ENCODE data around the gene DNASE1L3. TPM values are rescaled to one million over a fixed set of nuclear protein-coding genes. Genes with fewer than 3 reads are reported as not detected.
A peak's percentile ranks its signal among the peaks of the same experiment; 100 is the strongest.

The DNASE1L3 gene
- polyA plus RNA-seq, 1 experiment = not detected

DNA sequence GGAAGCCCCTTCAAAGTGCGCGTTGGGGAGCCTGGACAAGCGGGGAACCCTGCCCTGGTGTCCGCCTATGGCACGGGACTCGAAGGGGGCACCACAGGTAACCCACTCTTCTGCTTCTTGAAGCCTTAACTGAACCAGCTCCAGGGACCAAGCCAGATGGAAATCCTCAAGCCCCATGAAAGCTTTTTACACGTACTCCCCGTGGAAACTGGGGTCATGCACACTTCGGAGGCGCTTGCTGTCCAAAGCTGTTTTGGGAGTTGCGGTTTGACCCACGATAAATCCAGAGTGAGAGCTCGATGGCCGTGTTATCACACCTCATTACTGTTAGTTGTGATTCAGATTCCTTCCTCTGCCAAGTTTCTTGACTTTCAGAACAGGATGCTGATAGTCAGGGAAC, 47.5 kb downstream of the DNASE1L3 start:
- POLR2A ChIA-PET = interaction anchor here (0.8 kb wide), 1 partner anchor 104 kb away, joined by 3 read pairs; no protein-coding TSS in a partner anchor
- Histone ChIP-seq H3K4me3 (ENCODE audit: low read depth, low read length) (no peak overlapping the region), H3K9me3 (ENCODE audit: control insufficient read depth, insufficient read depth, low read length) (no peaks in the 10 kb centered on the region), H3K27ac (ENCODE audit: low read depth, low read length) (peak overlapping the region; percentile 62), H3K27me3 (ENCODE audit: control insufficient read depth, insufficient read depth, low read length) (no peaks in the 10 kb centered on the region)
- TF ChIP-seq, protein P1, sequence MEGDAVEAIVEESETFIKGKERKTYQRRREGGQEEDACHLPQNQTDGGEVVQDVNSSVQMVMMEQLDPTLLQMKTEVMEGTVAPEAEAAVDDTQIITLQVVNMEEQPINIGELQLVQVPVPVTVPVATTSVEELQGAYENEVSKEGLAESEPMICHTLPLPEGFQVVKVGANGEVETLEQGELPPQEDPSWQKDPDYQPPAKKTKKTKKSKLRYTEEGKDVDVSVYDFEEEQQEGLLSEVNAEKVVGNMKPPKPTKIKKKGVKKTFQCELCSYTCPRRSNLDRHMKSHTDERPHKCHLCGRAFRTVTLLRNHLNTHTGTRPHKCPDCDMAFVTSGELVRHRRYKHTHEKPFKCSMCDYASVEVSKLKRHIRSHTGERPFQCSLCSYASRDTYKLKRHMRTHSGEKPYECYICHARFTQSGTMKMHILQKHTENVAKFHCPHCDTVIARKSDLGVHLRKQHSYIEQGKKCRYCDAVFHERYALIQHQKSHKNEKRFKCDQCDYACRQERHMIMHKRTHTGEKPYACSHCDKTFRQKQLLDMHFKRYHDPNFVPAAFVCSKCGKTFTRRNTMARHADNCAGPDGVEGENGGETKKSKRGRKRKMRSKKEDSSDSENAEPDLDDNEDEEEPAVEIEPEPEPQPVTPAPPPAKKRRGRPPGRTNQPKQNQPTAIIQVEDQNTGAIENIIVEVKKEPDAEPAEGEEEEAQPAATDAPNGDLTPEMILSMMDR (IDR thresholded peaks at IDR 0.05; ENCODE audit: low read depth, low read length) = no peak
- CTCF ChIA-PET = interaction anchor here (1.9 to 2.3 kb wide), 2 partner anchors 14 to 143 kb away, joined by 5 to 7 read pairs; partner anchors contain the start of genes HTD2 and RPP14
- DNase-seq (ENCODE audit: low read depth, low spot score) = peak; percentile 30

- POLR2A ChIA-PET = no interaction called here
- DNase-seq (ENCODE audit: low read depth, low spot score) = peak; percentile 88
- CTCF ChIA-PET = interaction anchor here (0.6 to 1.9 kb wide), 5 partner anchors 16 to 355 kb away, joined by 3 to 7 read pairs (median 4); no protein-coding TSS in a partner anchor
- TF ChIP-seq, protein P1 (IDR thresholded peaks at IDR 0.05; ENCODE audit: low read depth, low read length) = no peak
- Histone ChIP-seq H3K4me3 (ENCODE audit: low read depth, low read length) (no peak overlapping the region), H3K9me3 (ENCODE audit: control insufficient read depth, insufficient read depth, low read length) (no peaks in the 10 kb centered on the region), H3K27me3 (ENCODE audit: control insufficient read depth, insufficient read depth, low read length) (no peaks in the 10 kb centered on the region), H3K27ac (ENCODE audit: low read depth, low read length) (peak overlapping the region; percentile 68)
These were observed 49.1 kb downstream of the DNASE1L3 start for GRCh38 chr3:58161435-58162398.

- TF ChIP-seq, protein P1 (IDR thresholded peaks at IDR 0.05; ENCODE audit: low read depth, low read length) = no peak
- Histone ChIP-seq H3K27me3 (ENCODE audit: control insufficient read depth, insufficient read depth, low read length) (no peaks in the 10 kb centered on the region), H3K9me3 (ENCODE audit: control insufficient read depth, insufficient read depth, low read length) (no peaks in the 10 kb centered on the region), H3K27ac (ENCODE audit: low read depth, low read length) (no peak overlapping the region), H3K4me3 (ENCODE audit: low read depth, low read length) (no peak overlapping the region)
- ChIA-PET POLR2A (interaction anchor here (0.5 kb wide), 1 partner anchor 254 kb away, joined by 5 read pairs; no protein-coding TSS in a partner anchor), CTCF (interaction anchor here (0.7 to 2.8 kb wide), 2 partner anchors 17 kb away, joined by 4 to 14 read pairs; no protein-coding TSS in a partner anchor)
- no peak for DNase-seq (ENCODE audit: low read depth, low spot score)
These were observed 50.4 kb downstream of the DNASE1L3 start for GRCh38 chr3:58160399-58160798.

DNA sequence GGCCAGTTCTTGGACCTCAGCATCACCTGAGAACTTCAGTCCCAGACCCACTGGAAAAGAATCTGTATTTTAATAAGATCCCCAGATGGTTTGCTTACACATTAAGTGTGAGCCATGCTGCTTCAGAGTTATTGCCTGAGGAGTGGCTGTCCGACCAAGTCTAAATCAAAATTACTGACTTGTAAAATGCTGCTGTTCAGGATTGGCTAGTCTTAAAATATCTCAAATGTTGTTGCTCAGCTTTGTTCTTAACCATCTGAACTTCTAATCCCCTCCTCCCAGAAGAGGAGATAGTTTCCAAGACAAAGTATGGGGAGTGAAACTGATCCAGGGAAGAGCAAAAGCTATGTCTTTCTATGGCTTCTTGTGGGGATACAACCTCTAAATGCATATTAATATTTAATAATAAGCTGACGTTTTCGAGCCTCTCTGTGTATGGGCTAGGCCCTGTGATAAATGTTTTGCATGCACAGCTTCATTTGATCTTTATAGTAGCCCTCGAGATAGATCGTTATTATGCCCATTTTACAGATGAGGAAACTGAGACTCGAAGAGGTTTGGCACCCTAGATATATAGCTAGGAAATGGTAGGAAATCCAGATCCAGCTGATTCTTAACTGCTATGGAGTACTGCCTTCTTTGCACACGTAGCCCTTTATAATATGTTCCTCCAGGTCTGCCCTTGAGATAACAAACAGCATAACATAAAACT, 52.2 kb downstream of the DNASE1L3 start:
- CTCF ChIA-PET = interaction anchor here (0.9 to 2.8 kb wide), 6 partner anchors 9 to 196 kb away, joined by 3 to 19 read pairs (median 4); partner anchors contain the start of genes HTD2 and RPP14
- Histone ChIP-seq H3K4me3 (ENCODE audit: low read depth, low read length) (no peak overlapping the region), H3K9me3 (ENCODE audit: control insufficient read depth, insufficient read depth, low read length) (no peaks in the 10 kb centered on the region), H3K27me3 (ENCODE audit: control insufficient read depth, insufficient read depth, low read length) (no peaks in the 10 kb centered on the region), H3K27ac (ENCODE audit: low read depth, low read length) (no peak overlapping the region)
- POLR2A ChIA-PET = no interaction called here
- no peak for DNase-seq (ENCODE audit: low read depth, low spot score)
- TF ChIP-seq, protein P1 (IDR thresholded peaks at IDR 0.05; ENCODE audit: low read depth, low read length) = no peak
